ENCODE results near the gene IRF4. TPM values are rescaled to one million over a fixed set of nuclear protein-coding genes. Genes with fewer than 3 reads are reported as not detected.

The IRF4 gene
- total RNA-seq, 1 experiment from 2014 or later: 0.37 TPM

GRCh38 chr6:389143-389542 lies 2.4 kb upstream of the IRF4 start:
- POLR2A ChIA-PET (ENCODE audit: low non-redundant PET): no interaction called here
- CTCF ChIA-PET: no interaction called here
- H3K27me3 ChIP-seq (replicated peaks; ENCODE audit: insufficient read depth, low read depth, low read length, poor library complexity): peaks cover 89% of the 10 kb centered on the region

GRCh38 chr6:389622-390021 lies 1.9 kb upstream of the IRF4 start:
- BruUV-seq (replicated peaks): no TSS peak
- intact Hi-C loops (cut with micrococcal nuclease; ENCODE audit: unreplicated experiment): no loop called here
- Histone ChIP-seq H3K4me3 (ENCODE audit: low read depth, low read length, poor library complexity, severe bottlenecking) (no peak overlapping the region), H3K27ac (ENCODE audit: low read depth, low read length, poor library complexity, severe bottlenecking) (no peak overlapping the region), H3K27me3 (replicated peaks; ENCODE audit: insufficient read depth, low read depth, low read length, poor library complexity) (peaks cover 94% of the 10 kb centered on the region), H3K4me1 (ENCODE audit: insufficient read depth, low read length, poor library complexity, severe bottlenecking) (peaks cover 5% of the 10 kb centered on the region), H3K9me3 (ENCODE audit: low read depth, low read length, poor library complexity, severe bottlenecking) (no peaks in the 10 kb centered on the region), H3K36me3 (ENCODE audit: insufficient read depth, low read length, poor library complexity, severe bottlenecking) (no peaks in the 10 kb centered on the region)
- no peak for TF ChIP-seq EZH2 (IDR thresholded peaks at IDR 0.05; ENCODE audit: borderline replicate concordance, low read depth, low read length, poor library complexity, severe bottlenecking)
- TF ChIP-seq CTCF (conservative IDR thresholded peaks at IDR 0.05; ENCODE audit: low read depth, low read length): no peak
- ChIA-PET POLR2A (ENCODE audit: low non-redundant PET) (no interaction called here), CTCF (no interaction called here)
- no peak for DNase-seq (ENCODE audit: low spot score)

More at GRCh38 chr6:389143-389542, 2.4 kb upstream of the IRF4 start:
- intact Hi-C loops (cut with micrococcal nuclease; ENCODE audit: unreplicated experiment): no loop called here
- no peak for DNase-seq (ENCODE audit: low spot score)
- TF ChIP-seq EZH2 (IDR thresholded peaks at IDR 0.05; ENCODE audit: borderline replicate concordance, low read depth, low read length, poor library complexity, severe bottlenecking): no peak
- TF ChIP-seq CTCF (conservative IDR thresholded peaks at IDR 0.05; ENCODE audit: low read depth, low read length): no peak
- Histone ChIP-seq H3K9me3 (ENCODE audit: low read depth, low read length, poor library complexity, severe bottlenecking) (no peaks in the 10 kb centered on the region), H3K27ac (ENCODE audit: low read depth, low read length, poor library complexity, severe bottlenecking) (no peak overlapping the region), H3K36me3 (ENCODE audit: insufficient read depth, low read length, poor library complexity, severe bottlenecking) (no peaks in the 10 kb centered on the region), H3K4me3 (ENCODE audit: low read depth, low read length, poor library complexity, severe bottlenecking) (no peak overlapping the region), H3K4me1 (ENCODE audit: insufficient read depth, low read length, poor library complexity, severe bottlenecking) (peaks cover 5% of the 10 kb centered on the region)
- no TSS peak for BruUV-seq (replicated peaks)

GRCh38 chr6:390914-391558 lies 516 bp upstream of the IRF4 start:
- H3K27me3 ChIP-seq (replicated peaks; ENCODE audit: insufficient read depth, low read depth, low read length, poor library complexity): peaks cover 96% of the 10 kb centered on the region
- peaks cover 5% of the 10 kb centered on the region for H3K4me1 ChIP-seq (ENCODE audit: insufficient read depth, low read length, poor library complexity, severe bottlenecking)
- peak overlapping the region; percentile 7 for H3K4me3 ChIP-seq (ENCODE audit: low read depth, low read length, poor library complexity, severe bottlenecking)
- H3K9me3 ChIP-seq (ENCODE audit: low read depth, low read length, poor library complexity, severe bottlenecking): no peaks in the 10 kb centered on the region
- TF ChIP-seq CTCF (conservative IDR thresholded peaks at IDR 0.05; ENCODE audit: low read depth, low read length): no peak
- TF ChIP-seq EZH2 (IDR thresholded peaks at IDR 0.05; ENCODE audit: borderline replicate concordance, low read depth, low read length, poor library complexity, severe bottlenecking): peak; percentile 27
- no peaks in the 10 kb centered on the region for H3K36me3 ChIP-seq (ENCODE audit: insufficient read depth, low read length, poor library complexity, severe bottlenecking)
- POLR2A ChIA-PET (ENCODE audit: low non-redundant PET): no interaction called here
- peak; percentile 55 for DNase-seq (ENCODE audit: low spot score)
- intact Hi-C loops (cut with micrococcal nuclease; ENCODE audit: unreplicated experiment): no loop called here
- no peak overlapping the region for H3K27ac ChIP-seq (ENCODE audit: low read depth, low read length, poor library complexity, severe bottlenecking)
- no TSS peak for BruUV-seq (replicated peaks)
- CTCF ChIA-PET: no interaction called here

Data from A673 (cell line).